PC-3 (cell line): ENCODE measurements around the gene ZMYM4.

Source experiments
- EZH2 ChIP-seq: fragments of 300-600 bp; sonication (generic); IDR thresholded peaks from one replicate; pipeline ENCODE4 v1.6.1; 2017; ENCODE audit warnings: antibody characterized with exemption, mild to moderate bottlenecking, low read length; ENCODE audit not compliant: unreplicated experiment
- EZH2phosphoT487 ChIP-seq: fragments of 300-600 bp; sonication (generic); IDR thresholded peaks from 2 replicates; pipeline ENCODE4 v1.6.1; 2018; ENCODE audit warnings: mild to moderate bottlenecking, antibody characterized with exemption, low read length, borderline replicate concordance
- TF ChIP-seq, protein P1 (sequence below): fragments of 300-600 bp; sonication (generic); conservative IDR thresholded peaks from 2 replicates; pipeline ENCODE4 v1.5.1; 2017; ENCODE audit warnings: antibody characterized with exemption, low read depth, mild to moderate bottlenecking, low read length

DNA sequence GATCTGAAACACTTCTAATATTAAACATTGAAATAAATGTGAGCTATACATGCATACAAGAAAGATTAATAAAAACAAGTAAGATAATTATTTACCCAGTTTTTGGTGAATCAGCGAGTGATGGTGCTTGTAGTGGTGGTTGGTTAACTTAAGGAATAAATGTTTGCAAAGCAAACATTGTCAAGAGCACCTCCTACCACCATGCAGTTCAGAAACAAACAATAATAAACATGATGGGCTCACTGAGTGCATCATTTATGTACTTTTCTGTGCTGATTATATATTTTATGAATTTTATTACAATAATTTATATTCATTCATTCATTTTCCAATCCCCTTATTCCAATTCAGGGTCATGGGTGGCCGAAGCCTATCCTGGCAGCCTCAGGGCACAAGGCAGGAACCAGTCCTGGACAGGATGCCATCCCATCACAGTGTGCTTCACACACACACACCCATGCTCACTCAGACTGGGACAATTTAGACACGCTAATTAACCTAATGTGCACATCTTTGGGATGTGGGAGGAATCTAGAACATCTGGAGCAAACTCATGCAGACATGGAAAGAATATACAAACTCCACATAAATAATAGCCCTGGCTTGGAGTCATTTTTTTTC is 57.8 kb downstream of the ZMYM4 start:
- TF ChIP-seq, protein P1, sequence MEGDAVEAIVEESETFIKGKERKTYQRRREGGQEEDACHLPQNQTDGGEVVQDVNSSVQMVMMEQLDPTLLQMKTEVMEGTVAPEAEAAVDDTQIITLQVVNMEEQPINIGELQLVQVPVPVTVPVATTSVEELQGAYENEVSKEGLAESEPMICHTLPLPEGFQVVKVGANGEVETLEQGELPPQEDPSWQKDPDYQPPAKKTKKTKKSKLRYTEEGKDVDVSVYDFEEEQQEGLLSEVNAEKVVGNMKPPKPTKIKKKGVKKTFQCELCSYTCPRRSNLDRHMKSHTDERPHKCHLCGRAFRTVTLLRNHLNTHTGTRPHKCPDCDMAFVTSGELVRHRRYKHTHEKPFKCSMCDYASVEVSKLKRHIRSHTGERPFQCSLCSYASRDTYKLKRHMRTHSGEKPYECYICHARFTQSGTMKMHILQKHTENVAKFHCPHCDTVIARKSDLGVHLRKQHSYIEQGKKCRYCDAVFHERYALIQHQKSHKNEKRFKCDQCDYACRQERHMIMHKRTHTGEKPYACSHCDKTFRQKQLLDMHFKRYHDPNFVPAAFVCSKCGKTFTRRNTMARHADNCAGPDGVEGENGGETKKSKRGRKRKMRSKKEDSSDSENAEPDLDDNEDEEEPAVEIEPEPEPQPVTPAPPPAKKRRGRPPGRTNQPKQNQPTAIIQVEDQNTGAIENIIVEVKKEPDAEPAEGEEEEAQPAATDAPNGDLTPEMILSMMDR, result no peak
- no peak for TF ChIP-seq EZH2
- no peak for TF ChIP-seq EZH2phosphoT487
